GDM1 (cell line): ENCODE measurements around the gene SHH.

Source experiments
- DNase-seq: peaks from one replicate; lab custom pipeline; 2025; lab: John Stamatoyannopoulos, UW

SHH gene

DNA sequence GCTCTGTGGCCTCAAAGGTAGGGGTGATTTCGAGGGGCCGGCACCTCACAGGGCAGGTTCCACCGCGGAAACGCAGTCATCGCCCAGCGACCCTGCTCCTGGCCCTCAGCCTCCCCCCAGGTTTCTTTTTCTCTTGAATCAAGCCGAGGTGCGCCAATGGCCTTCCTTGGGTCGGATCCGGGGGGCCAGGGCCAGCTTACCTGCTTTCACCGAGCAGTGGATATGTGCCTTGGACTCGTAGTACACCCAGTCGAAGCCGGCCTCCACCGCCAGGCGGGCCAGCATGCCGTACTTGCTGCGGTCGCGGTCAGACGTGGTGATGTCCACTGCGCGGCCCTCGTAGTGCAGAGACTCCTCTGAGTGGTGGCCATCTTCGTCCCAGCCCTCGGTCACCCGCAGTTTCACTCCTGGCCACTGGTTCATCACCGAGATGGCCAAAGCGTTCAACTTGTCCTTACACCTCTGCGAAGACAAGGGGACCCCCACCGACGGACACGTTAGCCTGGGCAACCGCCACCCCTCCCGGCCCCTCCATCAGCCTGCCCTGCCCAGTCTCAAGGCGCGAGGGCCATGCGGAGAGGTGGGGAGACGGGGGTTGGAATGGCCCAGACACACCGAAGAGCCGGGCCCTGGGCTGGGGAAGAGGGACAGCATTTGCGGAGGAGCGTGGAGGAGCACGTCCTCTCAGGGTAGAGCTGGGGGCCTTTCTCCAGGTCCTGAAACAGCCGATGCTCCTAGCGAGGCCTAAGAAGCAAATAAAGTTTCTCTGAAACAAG is 6.0 kb downstream of the SHH start:
- no peak for DNase-seq

DNA sequence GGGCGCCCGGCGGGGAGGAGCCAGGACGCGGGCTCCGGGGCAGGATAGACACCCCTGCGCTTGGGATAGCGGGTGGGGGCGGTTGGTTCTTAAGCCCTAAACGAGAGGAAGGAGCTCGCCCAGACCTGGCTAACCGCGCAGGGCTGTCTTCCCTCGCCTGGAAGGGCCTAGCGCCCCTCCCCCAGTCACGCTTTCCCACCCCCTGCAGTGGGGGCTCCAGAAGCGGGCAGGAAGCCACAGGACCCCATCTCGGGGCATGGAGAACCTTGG is 6.5 kb downstream of the SHH start:
- no peak for DNase-seq

DNA sequence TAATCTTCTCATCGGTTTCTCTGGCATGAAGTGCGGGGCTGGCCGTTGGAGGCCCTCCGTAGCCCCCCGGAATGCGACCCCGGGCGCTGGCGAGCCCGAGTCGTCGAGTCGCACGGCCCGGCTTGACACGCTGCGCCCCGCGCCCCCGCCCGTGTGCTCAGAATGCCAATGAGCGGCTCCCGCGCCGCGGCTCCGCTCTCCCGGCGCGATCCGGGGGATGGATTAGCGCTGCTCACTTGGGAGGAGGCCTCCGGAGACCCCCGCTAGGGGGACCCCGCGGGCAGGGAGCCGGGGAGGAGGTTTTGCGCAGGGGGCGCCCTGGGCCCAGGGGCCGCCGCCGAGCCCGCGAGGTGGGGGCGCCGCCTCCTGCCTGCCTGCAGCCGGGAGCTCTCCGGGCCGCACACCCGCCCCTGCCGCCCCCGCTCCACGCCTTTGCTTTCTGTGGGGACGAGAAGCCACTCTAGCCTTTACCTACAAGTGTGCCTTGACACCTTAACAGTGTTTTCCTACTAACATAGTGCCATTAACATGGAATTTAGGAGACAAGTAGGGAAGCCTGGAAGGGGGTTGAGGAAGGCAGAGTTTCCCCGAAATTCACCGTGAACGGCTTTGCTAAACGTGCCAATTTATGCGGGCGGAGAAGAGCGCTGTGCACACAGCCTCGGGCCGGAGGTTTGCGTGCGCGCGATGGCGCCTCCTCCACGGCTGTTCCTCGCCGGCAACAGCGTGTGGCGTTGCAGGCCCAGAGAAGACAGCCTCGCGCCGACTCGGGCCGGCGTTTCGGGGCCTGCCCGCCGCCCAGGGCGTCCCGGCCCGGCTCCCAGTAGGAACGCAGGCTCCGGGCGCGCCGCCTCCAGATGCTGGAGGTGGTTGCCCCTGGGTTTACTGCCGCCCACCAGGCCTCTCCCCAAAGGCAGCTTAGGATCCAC is 7.1 kb downstream of the SHH start:
- DNase-seq: peak; percentile 52

DNA sequence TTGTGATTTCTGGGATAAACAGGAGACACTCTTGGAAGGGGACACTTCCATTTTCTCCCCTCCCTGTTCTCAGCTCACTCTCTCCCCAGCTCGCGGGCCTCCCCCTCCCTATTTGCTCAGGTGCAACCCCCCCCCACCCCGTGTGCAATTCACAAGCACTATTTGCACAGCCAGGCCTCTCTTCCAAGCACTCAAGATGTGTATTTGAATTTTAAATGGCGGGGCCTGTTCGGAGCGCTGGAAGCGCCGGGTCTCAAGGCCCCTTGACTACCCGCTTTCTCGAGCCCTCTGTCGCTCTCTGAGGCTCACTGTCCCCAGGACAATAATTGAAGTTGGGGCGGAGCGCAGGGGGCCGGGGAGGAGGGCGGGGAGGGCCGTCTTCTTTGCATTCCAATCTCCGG is 7.8 kb downstream of the SHH start:
- no peak for DNase-seq

DNA sequence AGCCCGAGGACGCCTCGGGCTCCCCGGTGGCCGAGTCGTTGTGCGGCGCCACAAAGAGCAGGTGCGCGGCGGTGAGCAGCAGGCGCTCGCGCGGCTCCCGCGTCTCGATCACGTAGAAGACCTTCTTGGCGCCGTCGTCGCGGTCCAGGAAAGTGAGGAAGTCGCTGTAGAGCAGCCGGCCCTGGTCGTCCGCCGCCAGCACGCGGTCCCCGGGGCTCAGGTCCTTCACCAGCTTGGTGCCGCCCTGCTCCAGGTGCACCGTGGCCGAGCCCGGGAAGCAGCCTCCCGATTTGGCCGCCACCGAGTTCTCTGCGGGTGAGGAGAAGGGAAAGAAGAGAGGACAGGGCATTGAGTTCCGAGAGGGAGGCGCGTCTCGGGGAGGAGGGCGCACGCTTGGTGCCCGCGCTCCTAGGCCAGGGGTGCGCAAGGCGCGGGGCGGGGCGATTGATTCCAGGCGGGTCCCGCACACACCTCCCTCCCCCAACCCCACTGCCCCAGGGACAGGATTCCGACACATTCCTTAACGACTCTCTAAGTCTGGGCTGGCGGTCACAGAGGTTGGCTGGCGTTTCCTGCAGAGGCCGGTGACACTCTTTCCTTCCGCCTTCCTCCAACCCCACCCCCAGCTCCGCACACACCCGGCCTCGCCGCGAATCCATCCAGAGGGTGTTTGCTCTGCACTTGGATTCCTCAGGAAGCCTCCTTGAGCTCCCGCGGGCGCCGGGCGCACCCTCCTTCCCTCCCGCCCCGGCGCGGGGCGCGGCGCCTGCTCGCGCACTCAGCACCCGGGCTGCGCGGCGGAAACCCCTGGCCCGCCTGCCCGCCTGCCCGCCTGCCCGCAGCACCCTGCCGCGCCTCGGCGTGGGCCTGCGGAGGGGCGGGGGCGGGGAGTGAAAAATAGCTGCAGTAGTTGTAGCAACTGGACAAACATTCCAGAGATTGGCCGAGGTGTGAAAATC is 8.6 kb downstream of the SHH start:
- DNase-seq: peak; percentile 63

GRCh38 chr7:155802906-155803417 is 9.3 kb downstream of the SHH start:
- no peak for DNase-seq

- DNase-seq: no peak
Measured at GRCh38 chr7:155802291-155802690, 10.0 kb downstream of the SHH start.

DNA sequence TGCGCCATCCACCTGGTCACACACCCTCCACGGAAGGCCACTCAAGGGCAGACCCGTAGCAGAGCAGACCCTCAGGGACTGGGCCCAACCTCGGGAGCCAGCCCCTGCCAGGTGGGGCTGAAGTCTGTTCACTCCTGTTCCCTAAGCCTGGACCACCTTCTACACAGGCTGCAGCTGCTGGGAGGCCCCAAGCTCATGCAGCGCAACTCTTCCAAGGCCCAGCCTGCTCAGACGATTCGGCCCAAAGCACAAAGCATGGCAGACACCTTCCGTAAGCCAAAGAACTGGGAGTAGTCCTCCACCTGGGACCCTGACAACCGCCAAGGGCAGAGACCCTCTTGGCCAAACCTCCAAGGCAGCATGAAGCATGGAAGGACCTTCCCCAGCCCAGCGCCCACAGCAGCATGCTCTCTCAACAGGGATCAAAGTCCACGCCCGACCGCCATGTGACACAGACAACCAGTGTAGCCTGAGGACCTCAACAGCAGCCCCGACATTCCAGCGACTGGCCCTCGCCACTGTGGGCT is 11.5 kb downstream of the SHH start:
- no peak for DNase-seq

- no peak for DNase-seq
Measured at GRCh38 chr7:155800301-155800700, 12.0 kb downstream of the SHH start.

DNA sequence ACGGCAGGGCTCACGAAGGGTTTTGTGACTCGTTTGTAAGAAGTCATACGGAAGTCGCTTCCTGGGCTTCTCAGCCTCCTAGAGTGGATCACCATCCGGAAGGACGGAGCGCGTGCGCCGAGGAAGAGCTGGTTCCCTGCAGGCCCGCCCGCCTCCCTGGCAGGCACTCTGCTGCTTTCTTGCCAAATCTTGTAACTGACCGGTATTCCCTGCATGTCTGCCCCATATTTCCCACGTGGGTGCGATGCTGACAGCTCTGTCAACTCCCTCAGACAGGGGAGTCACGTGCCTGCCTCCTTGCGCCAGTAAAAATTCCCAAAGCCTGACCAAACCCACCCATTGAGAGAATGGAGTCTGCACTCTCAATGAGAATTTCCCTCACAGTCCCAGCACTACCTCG is 12.7 kb downstream of the SHH start:
- no peak for DNase-seq

- DNase-seq: peak; percentile 24
Measured at GRCh38 chr7:155798673-155799439, 13.4 kb downstream of the SHH start.

DNA sequence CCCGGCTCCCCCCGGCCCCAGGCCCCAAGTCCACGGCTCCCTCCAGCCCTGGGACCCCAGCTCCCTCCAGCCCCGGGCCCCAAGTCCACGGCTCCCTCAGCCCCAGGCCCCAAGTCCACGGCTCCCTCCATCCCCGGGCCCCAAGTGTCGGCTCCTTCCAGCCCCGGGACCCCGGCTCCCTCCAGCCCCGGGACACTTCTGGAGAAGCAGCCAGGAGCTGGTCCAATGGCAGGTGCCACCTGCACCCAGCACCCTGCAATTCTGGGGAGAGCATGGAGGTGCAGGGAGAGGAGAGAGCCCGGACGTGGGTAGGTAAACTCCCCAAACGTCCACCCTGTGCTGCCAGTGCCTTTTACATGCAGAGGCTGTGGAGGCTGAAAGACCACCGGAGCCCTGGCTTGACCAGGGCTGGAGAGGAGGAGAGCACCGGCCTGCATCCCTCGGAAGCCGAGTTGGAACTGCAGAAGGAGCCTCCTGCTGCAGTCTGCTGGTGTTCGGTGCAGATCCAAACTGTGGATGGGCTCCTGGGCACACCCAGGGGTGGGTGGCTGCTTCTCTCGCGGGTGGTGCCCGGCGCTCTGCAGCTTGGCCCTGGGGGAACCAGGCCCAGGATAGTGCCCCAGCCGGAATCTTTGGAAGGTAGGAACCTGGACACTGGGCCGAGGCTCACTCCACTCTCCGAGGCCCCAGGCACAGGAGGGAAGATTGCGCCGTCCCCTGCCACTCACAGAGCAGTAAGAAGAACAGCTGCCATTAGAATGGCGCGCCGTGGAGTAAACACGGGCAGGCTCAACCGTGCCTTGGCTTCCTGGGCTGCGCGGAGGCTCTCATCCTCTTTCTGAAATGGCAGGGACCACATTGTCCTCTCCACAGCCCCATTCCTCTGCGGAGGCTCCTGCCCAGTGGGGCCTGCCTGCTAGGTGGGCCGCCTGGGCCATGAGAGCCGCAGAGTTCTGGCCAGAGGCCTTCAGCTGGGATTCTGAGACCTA is 14.7 kb downstream of the SHH start:
- no peak for DNase-seq

GRCh38 chr7:155796381-155797261 is 15.6 kb downstream of the SHH start:
- DNase-seq: no peak

DNA sequence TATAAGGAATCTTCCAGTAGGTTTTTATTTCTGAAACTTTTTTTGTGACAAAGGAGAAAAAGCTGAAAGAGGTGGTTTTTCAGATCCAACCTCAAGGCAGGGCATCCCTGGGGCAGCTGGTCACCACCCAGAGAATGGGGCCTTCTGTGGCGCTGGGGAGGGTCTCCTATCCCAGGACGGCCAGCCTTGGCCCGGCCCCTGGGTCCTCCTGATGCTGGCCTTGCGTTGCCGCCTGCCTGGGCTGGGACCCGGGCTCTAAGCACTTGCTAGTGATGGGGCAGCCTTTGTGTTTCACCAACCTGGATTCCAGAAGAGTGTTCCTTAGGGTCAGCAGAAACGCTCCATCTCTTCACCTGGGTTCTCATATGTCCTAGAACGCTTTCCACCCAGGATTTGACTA is 16.3 kb downstream of the SHH start:
- no peak for DNase-seq

GRCh38 chr7:155795401-155795800 is 16.9 kb downstream of the SHH start:
- no peak for DNase-seq

GRCh38 chr7:155794196-155794595 is 18.1 kb downstream of the SHH start:
- DNase-seq: no peak

DNA sequence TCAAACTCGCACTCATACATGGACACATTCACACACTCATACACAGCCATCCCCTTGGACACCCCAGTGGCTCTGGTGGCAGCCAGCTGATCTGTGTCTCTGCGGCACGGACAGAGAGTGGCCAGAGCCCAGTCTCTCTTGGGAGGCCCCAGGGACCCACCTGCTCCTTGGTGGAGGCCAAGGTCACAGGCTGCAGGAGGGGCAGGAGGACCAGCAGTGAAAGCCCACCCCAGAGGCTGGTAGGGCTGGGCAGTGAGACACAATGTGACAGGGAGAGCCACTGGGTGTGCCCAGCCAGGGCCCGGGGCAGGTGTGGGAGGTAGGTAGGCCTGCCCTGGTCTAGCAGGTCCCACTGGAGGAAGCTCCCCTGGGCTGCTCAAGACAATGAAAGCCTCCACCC is 18.5 kb downstream of the SHH start:
- DNase-seq: no peak

GRCh38 chr7:155792999-155793560 is 19.2 kb downstream of the SHH start:
- no peak for DNase-seq
